ENCODE data around the gene ACTR2.

- TF ChIP-seq ZNF124 (CRISPR knock-in tag; IDR thresholded peaks at IDR 0.05) (no peak), KLF12 (CRISPR knock-in tag; IDR thresholded peaks at IDR 0.05; ENCODE audit: borderline replicate concordance) (no peak), ZBTB21 (CRISPR knock-in tag; IDR thresholded peaks at IDR 0.05) (no peak), CTCF (CRISPR knock-in tag; IDR thresholded peaks at IDR 0.05) (no peak), ZZZ3 (CRISPR knock-in tag; IDR thresholded peaks at IDR 0.05; ENCODE audit: borderline replicate concordance) (no peak), MYC (CRISPR knock-in tag; IDR thresholded peaks at IDR 0.05; ENCODE audit: borderline replicate concordance) (no peak), THAP11 (CRISPR knock-in tag; IDR thresholded peaks at IDR 0.05) (no peak), NFYB (CRISPR knock-in tag; IDR thresholded peaks at IDR 0.05) (no peak), POLR2AphosphoS5 (IDR thresholded peaks at IDR 0.05; ENCODE audit: low read depth, low read length) (no peak), GATAD2A (CRISPR knock-in tag; IDR thresholded peaks at IDR 0.05) (no peak), POLR2A (IDR thresholded peaks at IDR 0.05; ENCODE audit: insufficient read depth in 1 of 2, low read depth in 2 of 2, low read length in 2 of 2) (no peak), CREM (IDR thresholded peaks at IDR 0.05) (no peak), CREM (CRISPR knock-in tag; IDR thresholded peaks at IDR 0.05) (no peak), NBN (conservative IDR thresholded peaks at IDR 0.05) (no peak)
- TF ChIP-seq, protein P1, sequence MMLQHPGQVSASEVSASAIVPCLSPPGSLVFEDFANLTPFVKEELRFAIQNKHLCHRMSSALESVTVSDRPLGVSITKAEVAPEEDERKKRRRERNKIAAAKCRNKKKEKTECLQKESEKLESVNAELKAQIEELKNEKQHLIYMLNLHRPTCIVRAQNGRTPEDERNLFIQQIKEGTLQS (CRISPR knock-in tag; IDR thresholded peaks at IDR 0.05): no peak
These were observed 69.3 kb downstream of the ACTR2 start for GRCh38 chr2:65296971-65297370.

Measured in HepG2 (cell line).